NCI-H1092 treated with DMSO at 0.1 percent for 48 hours (cell line): ENCODE data around the gene STK11.

ENCODE experiments used
- DNase-seq: peaks from one replicate; lab custom pipeline; 2025; lab: John Stamatoyannopoulos, UW

Gene STK11

DNA sequence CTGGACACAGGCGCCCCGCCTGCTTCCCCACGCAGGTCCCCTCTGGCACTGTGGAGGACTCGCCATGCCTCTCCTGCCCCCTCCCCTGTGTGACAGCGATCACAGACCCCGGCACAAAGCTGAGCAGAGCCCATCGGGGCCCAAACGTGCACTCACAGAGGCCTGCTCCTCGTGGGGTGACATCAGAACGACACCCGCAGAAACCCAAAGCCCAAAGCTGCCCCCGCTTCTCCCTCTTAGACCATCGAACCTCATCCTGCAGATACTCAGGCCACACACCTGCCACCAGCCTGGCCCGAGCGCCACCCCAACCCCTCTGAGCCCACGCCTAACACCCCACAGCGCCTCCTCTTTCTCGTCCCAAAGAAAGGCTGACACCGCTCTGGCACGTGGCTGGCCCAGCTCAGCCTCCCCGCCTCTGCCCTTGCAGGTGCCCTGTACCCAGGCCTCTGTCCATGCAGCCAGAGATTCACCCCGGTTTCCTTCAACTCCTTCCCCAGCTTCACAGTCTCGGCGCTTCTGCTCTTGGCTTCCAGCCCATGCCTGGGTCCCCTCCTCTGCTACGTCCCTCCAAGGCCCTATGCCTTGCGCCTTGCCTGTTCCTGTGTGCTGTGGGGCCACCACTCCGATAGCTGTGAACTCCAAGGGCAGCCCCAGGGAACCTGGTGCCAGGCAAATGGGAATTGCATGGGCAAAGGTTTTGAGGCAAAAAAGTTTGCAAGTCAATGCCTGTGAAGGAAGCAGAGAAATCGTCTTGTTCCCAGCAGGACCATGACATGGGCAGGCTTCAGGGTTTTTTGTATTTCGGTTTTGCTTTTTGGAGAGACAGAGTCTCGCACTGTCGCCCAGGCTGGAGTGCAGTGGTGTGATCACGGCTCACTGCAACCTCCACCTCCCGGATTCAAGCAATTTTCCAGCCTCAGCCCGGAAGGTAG lies 33.1 kb downstream of the STK11 start:
- no peak for DNase-seq

GRCh38 chr19:1239420-1239795 lies 33.8 kb downstream of the STK11 start:
- no peak for DNase-seq

- peak; percentile 83 for DNase-seq
Observed at GRCh38 chr19:1239796-1240737, 34.5 kb downstream of the STK11 start.

DNA sequence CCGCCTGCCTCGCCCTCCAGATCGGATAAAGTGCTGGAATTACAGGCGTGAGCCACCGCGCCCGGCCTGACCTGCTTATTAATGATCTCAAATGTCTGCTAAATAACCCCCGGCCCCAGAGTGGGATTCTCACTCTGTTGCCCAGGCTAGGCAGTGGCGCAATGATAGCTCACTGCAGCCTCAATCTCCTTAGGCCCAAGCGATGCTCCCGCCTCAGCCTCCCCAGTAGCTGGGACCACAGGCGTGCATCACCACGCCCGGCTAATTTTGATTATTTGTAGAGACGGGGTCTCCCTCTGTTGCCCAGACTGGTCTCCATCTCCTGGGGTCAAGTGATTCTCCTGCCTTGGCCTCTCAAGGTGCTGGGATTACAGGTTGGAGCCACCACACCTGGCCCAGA lies 35.3 kb downstream of the STK11 start:
- DNase-seq = no peak

- peak; percentile 89 for DNase-seq
Observed at GRCh38 chr19:1241417-1242095, 36.0 kb downstream of the STK11 start, which contains the start of gene ATP5F1D. ATP5F1D (plus strand) TSS chr19:1241751; CDS start chr19:1241851, 100 bp downstream.

GRCh38 chr19:1243768-1244692 lies 38.5 kb downstream of the STK11 start:
- peak; percentile 47 for DNase-seq

DNA sequence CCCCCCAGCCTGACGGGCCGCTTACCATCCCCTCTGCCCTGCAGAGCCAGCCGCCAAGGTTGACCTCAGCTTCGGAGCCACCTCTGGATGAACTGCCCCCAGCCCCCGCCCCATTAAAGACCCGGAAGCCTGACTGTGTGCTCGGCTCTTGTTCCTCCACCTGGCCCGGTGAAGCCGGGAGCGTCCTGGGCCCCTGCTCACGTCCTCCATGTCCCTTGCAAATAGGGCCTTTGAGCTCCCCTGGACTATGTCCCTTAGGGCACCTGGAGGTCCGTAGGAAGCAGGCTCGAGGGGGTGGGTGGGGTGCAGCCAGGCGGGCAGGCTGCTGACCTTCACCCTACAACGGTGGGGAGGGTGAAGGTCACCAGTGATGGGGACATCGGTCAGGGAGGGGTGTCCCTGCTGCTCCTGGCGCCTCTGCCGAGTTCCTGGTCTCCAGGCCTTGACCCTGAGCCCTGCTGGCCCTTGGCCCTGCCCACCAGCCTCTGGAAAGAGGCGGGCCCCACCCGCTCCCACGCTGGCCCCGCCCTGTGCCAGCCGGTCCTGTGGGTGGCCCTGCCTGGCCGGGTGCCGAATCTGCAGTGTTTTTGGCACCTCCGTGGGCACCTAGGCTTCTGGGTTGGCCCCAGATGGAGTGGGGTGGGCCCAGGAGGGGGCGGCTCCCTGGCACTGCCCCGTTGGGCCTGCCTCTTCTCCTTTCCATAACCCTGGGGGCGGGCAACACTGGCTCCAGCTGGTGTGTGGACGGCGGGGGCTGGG lies 39.3 kb downstream of the STK11 start:
- DNase-seq = no peak

DNA sequence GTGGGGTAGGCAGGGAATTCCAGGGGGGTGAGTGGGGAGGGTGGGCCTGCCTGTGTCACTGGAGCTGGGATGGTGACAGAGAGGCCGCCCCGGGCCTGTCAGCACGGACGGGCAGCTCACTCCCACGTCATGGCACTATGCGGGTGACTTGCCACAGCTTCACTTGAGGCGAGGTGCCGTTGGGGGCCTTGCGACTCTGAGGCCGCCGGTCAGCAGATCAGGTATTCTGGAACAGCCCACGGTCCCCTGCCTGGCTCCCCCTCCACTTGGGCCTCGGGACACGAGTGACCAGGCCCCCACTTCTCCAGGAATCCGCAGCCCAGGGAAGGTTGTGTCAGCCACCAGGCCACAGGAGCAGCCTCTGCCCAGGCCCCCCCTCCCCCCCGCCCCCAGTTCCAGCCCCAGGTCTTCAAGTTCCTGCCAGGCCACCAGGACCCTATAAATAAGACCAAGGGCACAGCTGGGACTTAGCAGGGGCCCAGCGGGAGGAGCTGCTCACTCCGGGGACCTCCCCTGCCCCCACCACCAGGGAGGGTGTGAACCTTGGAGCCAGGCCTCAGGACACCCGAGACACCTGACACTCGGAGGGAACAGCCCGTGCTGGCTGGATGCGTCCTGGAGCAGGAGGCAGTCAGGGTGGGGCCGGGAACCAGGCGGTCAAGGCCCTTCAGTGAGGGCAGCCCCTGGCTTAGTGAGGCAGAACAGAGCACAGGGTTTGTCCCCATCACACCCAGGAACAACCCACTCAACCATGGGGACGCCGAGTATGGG lies 40.1 kb downstream of the STK11 start:
- DNase-seq = no peak

DNA sequence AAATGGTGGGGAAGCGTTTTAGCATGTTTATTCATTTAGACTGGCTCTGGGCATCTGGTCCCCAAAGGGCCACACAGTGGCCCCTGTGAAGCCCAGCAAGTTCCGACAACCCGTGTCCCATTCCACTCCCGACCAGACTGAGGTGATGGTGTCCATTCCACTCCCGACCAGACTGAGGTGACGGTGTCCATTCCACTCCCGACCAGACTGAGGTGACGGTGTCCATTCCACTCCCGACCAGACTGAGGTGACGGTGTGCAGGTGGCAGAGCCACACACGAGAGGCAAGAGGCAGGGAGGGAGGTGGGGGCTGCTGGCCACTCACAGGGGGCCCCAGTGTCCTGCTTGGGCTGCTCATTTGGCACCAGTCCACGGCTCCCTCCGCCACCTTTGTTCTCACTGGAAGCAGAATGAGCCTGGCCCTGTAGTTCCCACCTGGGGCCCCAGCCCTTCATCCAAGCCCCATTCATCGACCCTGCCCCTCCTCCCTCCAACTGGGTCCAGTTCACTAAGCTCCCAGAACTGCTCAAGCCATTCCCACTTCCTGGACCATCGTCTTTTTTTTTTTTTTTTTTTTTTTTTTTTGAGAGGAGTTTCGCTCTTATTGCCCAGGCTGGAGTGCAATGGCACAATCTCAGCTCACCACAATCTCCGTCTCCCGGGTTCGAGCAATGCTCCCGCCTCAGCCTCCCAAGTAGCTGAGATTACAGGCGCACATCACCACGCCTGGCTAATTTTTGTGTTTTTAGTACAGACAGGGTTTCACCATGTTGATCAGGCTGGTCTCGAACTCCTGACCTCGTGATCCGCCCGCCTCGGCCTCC lies 40.9 kb downstream of the STK11 start:
- DNase-seq = peak; percentile 10

- no peak for DNase-seq
Observed at GRCh38 chr19:1247748-1248138, 42.2 kb downstream of the STK11 start.

DNA sequence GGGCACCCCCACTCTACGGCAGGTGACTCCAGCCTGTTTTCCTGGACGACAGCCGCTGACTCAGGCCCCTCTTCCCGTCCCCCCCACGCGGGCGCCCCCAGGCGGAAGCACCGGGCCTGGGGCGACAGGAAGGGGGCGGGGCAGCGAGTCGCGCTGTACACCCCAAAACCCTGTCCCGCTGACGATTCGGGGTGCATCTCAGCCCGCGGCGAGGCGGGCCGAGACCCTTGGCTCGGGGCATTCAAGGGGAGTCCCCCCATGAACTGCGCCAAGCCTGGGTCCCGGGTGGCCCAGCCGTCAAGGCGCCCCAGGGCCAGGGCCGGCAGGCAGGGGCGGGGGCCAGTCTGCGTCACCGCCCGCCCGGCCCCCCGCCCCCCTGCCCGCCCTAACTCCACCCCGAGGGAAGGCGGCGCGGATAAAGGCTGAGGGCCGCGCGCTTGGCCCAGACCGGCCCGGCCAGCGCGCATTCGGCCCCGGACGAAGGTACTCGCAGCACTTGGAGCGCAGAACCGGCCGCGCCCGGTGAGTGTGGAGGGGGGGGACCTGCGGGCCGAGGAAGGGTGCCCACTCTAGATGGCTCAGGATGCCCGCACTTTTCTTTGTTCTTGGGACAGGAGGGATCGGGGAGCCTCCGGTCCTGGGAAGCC lies 42.7 kb downstream of the STK11 start, which contains the start of gene MIDN:
Gene MIDN (plus strand): TSS at position 445 of the 647 bp plus-strand sequence. CDS start 1,714 bp downstream, outside the sequence.
- DNase-seq = peak; percentile 58

DNA sequence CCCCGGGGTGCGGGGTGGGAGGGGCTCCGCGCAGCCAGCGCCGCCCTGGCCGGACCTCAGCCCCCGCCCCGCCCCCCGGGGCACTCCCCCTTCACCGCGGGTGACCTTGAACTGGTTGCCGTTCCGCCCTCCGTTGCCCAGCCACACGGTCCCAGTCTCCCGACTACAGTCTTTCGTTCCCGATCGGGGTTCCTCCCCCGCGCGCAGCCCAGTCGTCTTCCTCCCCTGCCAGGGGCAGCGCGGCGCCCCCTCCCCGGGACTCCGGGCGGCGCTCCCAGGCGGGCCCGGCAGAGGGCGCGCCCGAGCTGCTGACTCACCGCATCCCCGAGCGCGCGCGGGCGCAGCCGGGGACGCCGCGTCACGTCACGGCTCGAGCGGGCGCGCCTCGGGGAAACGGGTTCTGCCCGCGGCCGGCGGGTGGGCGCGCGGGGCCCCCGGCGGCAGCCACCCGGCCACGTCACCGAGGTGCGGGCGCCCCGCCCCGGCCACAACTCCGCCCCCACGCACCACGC lies 43.3 kb downstream of the STK11 start:
- peak; percentile 73 for DNase-seq

GRCh38 chr19:1249298-1249989 lies 43.9 kb downstream of the STK11 start:
- peak; percentile 93 for DNase-seq

GRCh38 chr19:1249990-1250436 lies 44.4 kb downstream of the STK11 start:
- no peak for DNase-seq

DNA sequence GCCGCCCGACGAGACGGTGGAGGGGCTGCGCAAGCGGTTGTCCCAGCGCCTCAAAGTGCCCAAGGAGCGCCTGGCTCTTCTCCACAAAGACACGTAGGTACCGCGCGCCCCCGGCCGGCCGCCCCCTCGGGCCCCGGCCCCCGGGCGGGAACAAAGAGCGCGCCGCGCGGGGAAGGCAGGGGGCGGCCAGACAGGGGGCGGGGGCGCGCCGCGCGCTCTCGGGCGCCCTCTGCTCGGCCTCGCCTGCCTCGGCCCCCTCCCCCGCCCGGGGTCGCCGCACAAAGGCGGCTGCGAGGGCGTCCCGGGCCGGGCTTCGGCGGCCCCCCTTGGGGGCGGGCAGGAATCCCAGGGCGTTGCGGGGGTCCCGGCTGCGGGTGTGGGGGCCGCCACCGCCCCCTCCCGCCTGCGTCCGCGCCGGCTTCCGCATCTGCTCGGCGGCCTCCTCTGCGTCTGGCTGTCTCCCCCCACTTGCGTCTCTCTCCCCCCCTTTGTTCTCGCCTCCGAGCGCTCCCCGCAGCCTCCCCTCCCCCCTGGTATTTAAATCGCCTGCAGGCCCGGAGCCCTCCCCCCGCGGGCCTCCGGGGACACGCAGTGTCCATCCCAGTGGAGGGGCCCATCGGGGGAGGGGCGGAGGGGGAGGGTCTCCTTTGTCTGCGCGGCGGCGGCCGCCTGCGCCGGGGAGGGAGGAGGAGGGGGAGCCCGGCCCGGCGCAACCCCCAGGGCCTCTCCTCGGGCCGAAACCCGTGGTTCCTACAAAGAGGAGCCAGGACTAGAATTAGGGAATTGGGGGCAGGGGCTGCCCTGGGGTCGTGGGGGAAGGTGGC lies 45.1 kb downstream of the STK11 start:
- peak; percentile 77 for DNase-seq
